Mucosa of descending colon (tissue), 3 donors: ENCODE results near the gene KCTD17. TPM values are rescaled to one million over a fixed set of nuclear protein-coding genes. Genes with fewer than 3 reads are reported as not detected.
A peak's percentile ranks its signal among the peaks of the same experiment; 100 is the strongest.

Source experiments
- ATAC-seq: fragments of 200-7000 bp; cut with Tn5 transposase; one replicate; pipeline ENCODE4 v1.9.1; 2020; ENCODE audit warnings: mild to moderate bottlenecking, moderate library complexity
- DNase-seq, 3 donors: peaks; one replicate each; pipeline ENCODE4 v3.0.0-alpha.2; 2020
- H3K36me3 ChIP-seq: fragments of 200-600 bp; one replicate; pipeline ENCODE4 v1.8.0; 2021; ENCODE audit warnings: low read depth, mild to moderate bottlenecking
- H3K4me1 ChIP-seq: fragments of 200-600 bp; one replicate; pipeline ENCODE4 v1.8.0; 2021; ENCODE audit warnings: low read depth, mild to moderate bottlenecking
- H3K4me3 ChIP-seq: fragments of 200-600 bp; one replicate; pipeline ENCODE4 v1.8.0; 2021; ENCODE audit warnings: mild to moderate bottlenecking
- H3K9me3 ChIP-seq: fragments of 200-600 bp; one replicate; pipeline ENCODE4 v1.8.0; 2021; ENCODE audit warnings: mild to moderate bottlenecking
- CTCF ChIP-seq: fragments of 200-600 bp; IDR thresholded peaks from one replicate; pipeline ENCODE4 v1.8.0; 2022; ENCODE audit warnings: antibody characterized with exemption, mild to moderate bottlenecking
- intact Hi-C, 2 donors: fragments of 100-400 bp; cut with DNase I in 1 of 2; cut with micrococcal nuclease in 1 of 2; formaldehyde crosslinking; loops; one replicate each; pipeline versions ENCODE4 v1.11.0 to v1.11.1; 2022; cut with DNase I, micrococcal nuclease
- total RNA-seq, 3 donors: library from RNA; stranded (reverse); fragmentation: NEBNext Ultra II Directional in 2 of 3; extraction: Animal tissue kit (Norgen Biotek cat#: 25700) in 2 of 3; gene quantifications; one replicate each; pipeline versions ENCODE4 v1.2.1 to v1.2.4, GENCODE V29; 2021 to 2023
- donor health status: DM: no; HTN: no; CAD: no; lungs with moderate emphysema.
- donor health status: DM: no; HTN: no; CAD: no.
- donor health status: DM: no; HTN: yes; CAD: no.

KCTD17 gene
- total RNA-seq, 3 donors from 2014 or later: 24.9 to 40.1 (median 31.3) TPM

GRCh38 chr22:37075822-37076433, 24.4 kb downstream of the KCTD17 start:
- Histone ChIP-seq H3K36me3 (no peaks in the 10 kb centered on the region), H3K9me3 (no peaks in the 10 kb centered on the region), H3K4me1 (no peaks in the 10 kb centered on the region), H3K4me3 (no peak overlapping the region)
- no peak for TF ChIP-seq CTCF
- no peak for DNase-seq
- no peak for ATAC-seq
- intact Hi-C loops: no loop called here

DNA sequence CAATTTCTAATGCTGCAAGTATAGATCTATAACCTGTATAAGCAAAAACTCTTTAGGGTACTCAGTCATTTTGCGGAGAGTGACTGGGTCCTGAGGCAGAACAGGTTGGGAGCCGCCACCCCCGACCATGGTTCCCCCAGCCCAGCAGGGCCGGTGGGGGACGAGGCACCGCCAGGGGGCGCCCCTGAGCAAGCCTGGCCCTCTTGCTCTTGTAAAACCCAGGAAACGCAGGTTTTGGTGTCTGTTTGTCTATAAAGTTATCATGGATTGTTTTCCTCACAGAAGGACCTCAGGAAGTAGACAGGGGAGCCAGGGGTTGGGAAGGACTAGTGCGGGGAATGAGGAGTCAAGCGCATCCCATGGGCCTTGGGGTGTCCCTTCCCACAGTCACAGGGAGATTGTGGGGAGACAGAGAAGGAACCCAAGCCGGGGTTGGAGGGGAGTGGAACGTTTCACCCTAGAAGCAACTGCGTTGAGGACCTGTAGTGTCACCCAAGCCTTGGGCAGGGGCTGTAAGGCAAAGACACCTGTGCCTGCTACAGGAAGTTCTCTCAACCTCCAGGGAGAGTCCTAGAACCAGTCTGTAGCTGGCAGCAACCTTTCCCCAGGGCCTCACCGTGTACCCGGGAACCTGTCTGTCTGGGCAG, 26.4 kb downstream of the KCTD17 start:
- TF ChIP-seq CTCF: peak; percentile 97
- Histone ChIP-seq H3K4me1 (no peaks in the 10 kb centered on the region), H3K9me3 (no peaks in the 10 kb centered on the region), H3K36me3 (no peaks in the 10 kb centered on the region), H3K4me3 (no peak overlapping the region)
- intact Hi-C loops: no loop called here
- DNase-seq (peak; percentile 73 to 84 (median 81)), ATAC-seq (peak; percentile 74)

GRCh38 chr22:37079158-37079557, 27.6 kb downstream of the KCTD17 start:
- ATAC-seq (no peak), DNase-seq (no peak)
- Histone ChIP-seq H3K4me1 (no peaks in the 10 kb centered on the region), H3K4me3 (no peak overlapping the region), H3K36me3 (no peaks in the 10 kb centered on the region), H3K9me3 (no peaks in the 10 kb centered on the region)
- no peak for TF ChIP-seq CTCF
- intact Hi-C loops: no loop called here

- no peaks in the 10 kb centered on the region for H3K9me3 ChIP-seq
- H3K36me3 ChIP-seq: no peaks in the 10 kb centered on the region
- intact Hi-C loops: no loop called here
- peak; percentile 66 for ATAC-seq
- H3K4me1 ChIP-seq: no peaks in the 10 kb centered on the region
- TF ChIP-seq CTCF: no peak
- H3K4me3 ChIP-seq: no peak overlapping the region
- DNase-seq: peak in 2 of 3 donors; percentile 52 to 71
These were observed 28.2 kb downstream of the KCTD17 start for GRCh38 chr22:37079668-37080171.

DNA sequence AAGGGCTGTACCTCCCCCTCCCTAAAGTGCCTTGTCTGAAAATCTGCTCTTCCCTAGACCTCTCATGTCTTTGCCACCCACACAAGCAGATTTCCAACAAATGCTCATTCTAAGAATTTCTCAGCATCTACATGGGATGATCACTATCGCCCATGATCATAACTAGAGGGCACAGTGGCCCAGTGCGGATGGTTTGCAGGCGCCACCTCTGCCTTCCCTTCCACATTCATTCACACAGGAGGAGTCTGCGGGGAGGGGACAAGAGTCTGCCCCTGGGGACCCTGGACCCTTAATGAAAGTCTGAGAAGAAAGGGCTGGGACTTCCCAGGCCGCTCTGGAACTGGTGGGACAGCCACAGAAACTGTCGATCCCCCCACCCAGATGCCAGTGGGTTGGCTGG, 28.9 kb downstream of the KCTD17 start:
- no peak for DNase-seq
- ATAC-seq: no peak
- no peaks in the 10 kb centered on the region for H3K4me1 ChIP-seq
- no peaks in the 10 kb centered on the region for H3K36me3 ChIP-seq
- H3K4me3 ChIP-seq: no peak overlapping the region
- intact Hi-C loops: no loop called here
- no peaks in the 10 kb centered on the region for H3K9me3 ChIP-seq
- TF ChIP-seq CTCF: no peak
